ENCODE measurements around the gene SLC4A11. TPM values are rescaled to one million over a fixed set of nuclear protein-coding genes. Genes with fewer than 3 reads are reported as not detected.

Gene SLC4A11
- total RNA-seq, 2 donors from 2014 or later: 0.52 TPM; not detected in 1

DNA sequence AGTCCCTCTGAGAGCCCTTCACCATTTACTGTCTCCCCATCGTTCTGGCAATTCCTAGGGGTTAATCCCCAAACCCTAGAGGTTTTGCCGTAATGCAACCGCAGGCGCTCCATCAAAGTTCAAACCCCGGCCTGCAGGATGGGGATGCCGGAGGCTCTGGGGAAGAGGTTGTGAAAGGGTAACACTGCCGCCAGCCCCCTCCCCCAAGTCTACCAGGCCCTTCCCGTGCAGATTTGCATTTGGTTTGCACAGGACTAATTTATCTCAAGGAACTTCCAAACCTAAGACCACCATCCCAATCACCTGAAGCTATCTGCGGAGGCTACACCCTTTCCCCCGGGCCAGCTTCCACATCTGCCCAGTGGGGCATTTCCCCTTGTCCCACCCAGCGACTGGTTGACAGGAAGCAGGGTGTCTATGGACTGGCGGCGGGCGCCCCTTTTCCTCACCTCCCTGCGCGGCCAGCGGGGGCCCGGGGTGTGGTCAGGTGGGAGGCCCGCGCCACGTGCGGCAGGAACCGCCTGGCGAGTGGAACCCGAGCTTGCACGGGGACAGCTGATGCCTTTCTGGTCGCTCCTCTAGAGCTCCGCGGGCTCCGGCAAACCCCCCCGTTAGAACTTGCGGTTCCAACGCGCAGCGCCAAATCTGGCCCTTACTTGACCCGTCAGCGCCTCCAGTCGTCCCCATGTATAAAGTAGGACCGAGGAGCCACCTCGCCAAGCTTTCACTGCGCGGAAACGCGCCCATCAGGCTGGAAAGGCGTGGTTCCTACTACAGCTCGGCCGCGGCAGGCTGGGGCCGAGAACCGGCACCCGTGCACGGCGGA is 9.4 kb upstream of the SLC4A11 start:
- Histone ChIP-seq H3K36me3 (replicated peaks in 1 of 2; ENCODE audit: insufficient read depth in 1 of 2, low read depth in 2 of 2) (peaks cover 0 to 7% of the 10 kb centered on the region in 2 donors), H3K4me1 (peaks cover 8% of the 10 kb centered on the region), H3K27me3 (no peaks in the 10 kb centered on the region), H3K27ac (no peak overlapping the region), H3K9me3 (no peaks in the 10 kb centered on the region), H3K4me3 (no peak overlapping the region)
- 23 to 55% methylated on average over 6 to 53 of the region's 53 CpGs for WGBS, 2 donors
- no peak for TF ChIP-seq POLR2A (IDR thresholded peaks at IDR 0.05)
- TF ChIP-seq, protein P1, sequence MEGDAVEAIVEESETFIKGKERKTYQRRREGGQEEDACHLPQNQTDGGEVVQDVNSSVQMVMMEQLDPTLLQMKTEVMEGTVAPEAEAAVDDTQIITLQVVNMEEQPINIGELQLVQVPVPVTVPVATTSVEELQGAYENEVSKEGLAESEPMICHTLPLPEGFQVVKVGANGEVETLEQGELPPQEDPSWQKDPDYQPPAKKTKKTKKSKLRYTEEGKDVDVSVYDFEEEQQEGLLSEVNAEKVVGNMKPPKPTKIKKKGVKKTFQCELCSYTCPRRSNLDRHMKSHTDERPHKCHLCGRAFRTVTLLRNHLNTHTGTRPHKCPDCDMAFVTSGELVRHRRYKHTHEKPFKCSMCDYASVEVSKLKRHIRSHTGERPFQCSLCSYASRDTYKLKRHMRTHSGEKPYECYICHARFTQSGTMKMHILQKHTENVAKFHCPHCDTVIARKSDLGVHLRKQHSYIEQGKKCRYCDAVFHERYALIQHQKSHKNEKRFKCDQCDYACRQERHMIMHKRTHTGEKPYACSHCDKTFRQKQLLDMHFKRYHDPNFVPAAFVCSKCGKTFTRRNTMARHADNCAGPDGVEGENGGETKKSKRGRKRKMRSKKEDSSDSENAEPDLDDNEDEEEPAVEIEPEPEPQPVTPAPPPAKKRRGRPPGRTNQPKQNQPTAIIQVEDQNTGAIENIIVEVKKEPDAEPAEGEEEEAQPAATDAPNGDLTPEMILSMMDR (IDR thresholded peaks at IDR 0.05): no peak
- intact Hi-C loops (cut with DNase I): no loop called here
- DNase-seq (peak in 2 of 4 donors; percentile 15 to 40), ATAC-seq (peak; percentile 47)

DNA sequence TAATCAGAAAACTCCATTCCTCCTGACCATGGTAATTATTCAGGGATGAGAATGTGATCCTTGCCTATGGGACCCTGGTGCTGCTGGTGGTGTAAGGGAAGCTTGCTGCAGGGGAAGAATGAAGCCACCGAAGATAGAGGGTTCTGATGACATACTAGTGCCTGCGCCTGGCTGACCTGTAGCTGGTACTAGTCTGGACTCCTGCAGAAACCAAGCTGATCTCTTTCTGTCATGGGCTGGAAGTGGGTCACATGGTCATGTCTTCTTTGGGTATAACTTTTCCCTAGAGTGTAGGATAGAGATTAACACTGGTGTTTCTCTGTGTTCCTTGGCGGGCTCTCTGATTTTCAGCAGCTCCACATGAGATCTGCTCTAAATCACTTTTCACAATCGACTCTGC is 8.6 kb upstream of the SLC4A11 start:
- Histone ChIP-seq H3K4me3 (no peak overlapping the region), H3K9me3 (no peaks in the 10 kb centered on the region), H3K4me1 (peaks cover 8% of the 10 kb centered on the region), H3K27ac (no peak overlapping the region), H3K36me3 (replicated peaks in 1 of 2; ENCODE audit: insufficient read depth in 1 of 2, low read depth in 2 of 2) (peaks cover 0 to 3% of the 10 kb centered on the region in 2 donors), H3K27me3 (no peaks in the 10 kb centered on the region)
- no peak for ATAC-seq
- DNase-seq: no peak
- intact Hi-C loops (cut with DNase I): no loop called here
- WGBS, 2 donors: 68 to 69% methylated on average over 4 of the region's 4 CpGs
- no peak for TF ChIP-seq POLR2A (IDR thresholded peaks at IDR 0.05)
- TF ChIP-seq, protein P1 (IDR thresholded peaks at IDR 0.05): no peak

DNA sequence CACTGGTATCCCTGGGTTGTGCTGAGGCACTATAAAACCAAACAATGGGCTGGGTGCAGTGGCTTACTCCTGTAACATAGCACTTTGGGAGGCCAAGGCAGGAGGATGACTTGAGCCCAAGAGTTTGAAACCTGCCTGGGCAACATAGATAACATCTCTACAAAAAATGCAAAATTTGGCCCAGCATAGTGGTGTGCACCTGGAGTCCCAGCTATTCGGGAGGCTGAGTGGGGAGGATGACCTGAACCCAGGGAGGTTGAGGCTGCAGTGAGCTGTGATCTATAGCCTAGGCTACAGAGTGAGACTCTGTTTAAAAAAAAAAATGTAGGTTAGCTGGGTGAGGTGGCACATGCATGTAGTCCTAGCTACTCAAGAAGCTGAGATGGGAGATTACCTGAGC is 7.7 kb upstream of the SLC4A11 start:
- Histone ChIP-seq H3K4me3 (no peak overlapping the region), H3K27ac (no peak overlapping the region), H3K9me3 (no peaks in the 10 kb centered on the region), H3K27me3 (no peaks in the 10 kb centered on the region), H3K4me1 (peaks cover 8% of the 10 kb centered on the region), H3K36me3 (replicated peaks in 1 of 2; ENCODE audit: insufficient read depth in 1 of 2, low read depth in 2 of 2) (no peaks in the 10 kb centered on the region)
- DNase-seq (no peak), ATAC-seq (no peak)
- 70 to 100% methylated on average over 1 of the region's 1 CpG for WGBS, 2 donors
- intact Hi-C loops (cut with DNase I): no loop called here
- no peak for TF ChIP-seq POLR2A (IDR thresholded peaks at IDR 0.05)
- TF ChIP-seq, protein P1 (IDR thresholded peaks at IDR 0.05): no peak

DNA sequence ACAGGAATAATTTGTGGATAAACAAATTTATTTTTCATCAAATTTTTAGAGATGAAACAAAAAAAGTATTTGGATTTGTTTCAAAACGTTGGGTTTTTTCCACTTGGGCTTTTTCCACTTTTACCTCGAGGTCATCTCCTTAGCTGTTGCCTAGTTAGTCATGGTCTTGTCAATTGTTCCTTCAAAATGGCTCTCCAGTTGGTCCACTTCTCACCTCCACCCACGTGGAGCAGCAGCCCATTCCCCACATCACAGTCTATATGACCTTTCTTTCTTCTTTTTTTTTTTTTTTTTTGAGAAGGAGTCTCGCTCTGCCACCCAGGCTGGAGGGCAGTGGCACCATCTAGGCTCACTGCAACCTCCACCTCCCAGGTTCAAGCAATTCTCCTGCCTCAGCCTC is 6.7 kb upstream of the SLC4A11 start:
- Histone ChIP-seq H3K36me3 (replicated peaks in 1 of 2; ENCODE audit: insufficient read depth in 1 of 2, low read depth in 2 of 2) (no peaks in the 10 kb centered on the region), H3K9me3 (no peaks in the 10 kb centered on the region), H3K4me3 (no peak overlapping the region), H3K27ac (no peak overlapping the region), H3K4me1 (peaks cover 8% of the 10 kb centered on the region), H3K27me3 (no peaks in the 10 kb centered on the region)
- no peak for DNase-seq
- no peak for ATAC-seq
- TF ChIP-seq POLR2A (IDR thresholded peaks at IDR 0.05): no peak
- TF ChIP-seq, protein P1 (IDR thresholded peaks at IDR 0.05): no peak
- 60 to 62% methylated on average over 4 of the region's 4 CpGs for WGBS, 2 donors
- intact Hi-C loops (cut with DNase I): no loop called here

DNA sequence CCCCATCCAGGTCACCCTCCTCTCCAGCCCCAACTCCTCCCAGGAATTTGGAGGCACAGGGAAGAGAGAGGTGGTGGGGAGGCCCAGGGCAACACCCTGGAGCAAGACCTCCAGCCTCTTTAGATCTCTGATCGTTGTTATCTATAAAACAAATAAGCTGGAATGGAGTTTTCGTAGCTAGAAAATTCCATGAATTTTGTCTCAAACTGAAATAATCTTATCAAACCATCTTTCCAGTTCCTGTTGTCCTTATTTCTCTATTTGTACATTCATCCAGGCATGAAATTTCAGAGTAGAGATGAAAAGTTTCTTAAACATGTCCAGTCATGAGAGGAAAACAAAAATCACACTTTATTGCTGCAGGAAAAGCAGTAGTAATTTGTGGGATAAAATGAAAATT is 6.2 kb upstream of the SLC4A11 start:
- H3K27me3 ChIP-seq: no peaks in the 10 kb centered on the region
- ATAC-seq (no peak), DNase-seq (no peak)
- H3K4me3 ChIP-seq: no peak overlapping the region
- TF ChIP-seq, protein P1 (IDR thresholded peaks at IDR 0.05): no peak
- no peak for TF ChIP-seq POLR2A (IDR thresholded peaks at IDR 0.05)
- intact Hi-C loops (cut with DNase I): no loop called here
- H3K27ac ChIP-seq: no peak overlapping the region
- no peaks in the 10 kb centered on the region for H3K36me3 ChIP-seq (replicated peaks in 1 of 2; ENCODE audit: insufficient read depth in 1 of 2, low read depth in 2 of 2)
- 44 to 46% methylated on average over 2 of the region's 2 CpGs for WGBS, 2 donors
- no peaks in the 10 kb centered on the region for H3K9me3 ChIP-seq
- peaks cover 12% of the 10 kb centered on the region for H3K4me1 ChIP-seq
